ENCODE results near the gene HSD17B3. TPM values are rescaled to one million over a fixed set of nuclear protein-coding genes. Genes with fewer than 3 reads are reported as not detected.

Gene HSD17B3
- total RNA-seq, 2 donors from 2014 or later = 0.55 to 126 TPM

DNA sequence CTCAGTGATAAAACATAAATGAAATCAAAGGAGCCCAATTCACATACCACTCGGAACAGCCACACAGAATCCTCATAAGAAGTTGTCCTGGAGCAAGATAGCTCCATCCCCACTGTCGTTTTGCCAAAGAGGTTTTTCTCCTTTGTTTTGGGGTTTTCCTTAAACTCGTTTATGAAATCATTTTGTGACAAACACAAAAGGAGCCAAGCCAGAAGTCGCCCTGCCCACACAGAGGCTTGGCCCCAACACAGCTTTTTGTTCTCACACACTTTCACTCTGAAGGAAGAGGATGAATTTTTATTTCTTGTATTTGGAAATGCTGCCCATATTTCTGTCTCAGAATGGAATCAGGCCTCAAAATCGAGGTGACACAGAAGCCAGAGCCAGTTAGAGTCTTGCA, 113.4 kb downstream of the HSD17B3 start:
- no peaks in the 10 kb centered on the region for H3K9me3 ChIP-seq
- 17% methylated on average over 5 of the region's 5 CpGs for WGBS
- no peaks in the 10 kb centered on the region for H3K27me3 ChIP-seq (replicated peaks; ENCODE audit: insufficient read depth)
- no peak overlapping the region for H3K4me3 ChIP-seq
- H3K4me1 ChIP-seq (replicated peaks) = peaks cover 5% of the 10 kb centered on the region
- TF ChIP-seq POLR2AphosphoS5 (IDR thresholded peaks at IDR 0.05) (peak; percentile 27), POLR2A (IDR thresholded peaks at IDR 0.05) (no peak)
- H3K36me3 ChIP-seq = no peaks in the 10 kb centered on the region
- intact Hi-C loops (cut with DNase I) = no loop called here
- DNase-seq (ENCODE audit: low spot score) = no peak
- H3K27ac ChIP-seq = peak overlapping the region; percentile 51 to 62

DNA sequence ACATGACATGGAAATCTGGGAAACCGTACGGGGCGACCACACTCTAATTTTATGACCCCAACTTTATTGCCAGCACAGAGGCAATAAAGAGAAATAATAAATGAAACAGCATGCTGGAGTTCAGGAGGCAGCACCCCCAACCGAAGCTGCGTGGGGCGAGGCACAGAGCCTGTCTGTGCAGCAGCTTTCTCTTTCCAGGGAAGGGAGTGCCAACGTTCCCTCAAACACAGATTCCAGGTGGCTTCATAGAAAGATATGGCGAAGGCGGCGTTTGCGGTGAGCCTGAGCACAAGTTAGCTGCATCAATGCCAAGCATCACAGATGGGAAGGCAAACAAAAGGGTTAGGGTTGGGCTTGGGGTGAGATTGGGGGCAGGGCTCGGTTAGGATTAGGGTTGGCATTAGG, 114.8 kb downstream of the HSD17B3 start:
- H3K9me3 ChIP-seq = no peaks in the 10 kb centered on the region
- TF ChIP-seq POLR2AphosphoS5 (IDR thresholded peaks at IDR 0.05) (no peak), POLR2A (IDR thresholded peaks at IDR 0.05) (no peak)
- TF ChIP-seq, protein P1, sequence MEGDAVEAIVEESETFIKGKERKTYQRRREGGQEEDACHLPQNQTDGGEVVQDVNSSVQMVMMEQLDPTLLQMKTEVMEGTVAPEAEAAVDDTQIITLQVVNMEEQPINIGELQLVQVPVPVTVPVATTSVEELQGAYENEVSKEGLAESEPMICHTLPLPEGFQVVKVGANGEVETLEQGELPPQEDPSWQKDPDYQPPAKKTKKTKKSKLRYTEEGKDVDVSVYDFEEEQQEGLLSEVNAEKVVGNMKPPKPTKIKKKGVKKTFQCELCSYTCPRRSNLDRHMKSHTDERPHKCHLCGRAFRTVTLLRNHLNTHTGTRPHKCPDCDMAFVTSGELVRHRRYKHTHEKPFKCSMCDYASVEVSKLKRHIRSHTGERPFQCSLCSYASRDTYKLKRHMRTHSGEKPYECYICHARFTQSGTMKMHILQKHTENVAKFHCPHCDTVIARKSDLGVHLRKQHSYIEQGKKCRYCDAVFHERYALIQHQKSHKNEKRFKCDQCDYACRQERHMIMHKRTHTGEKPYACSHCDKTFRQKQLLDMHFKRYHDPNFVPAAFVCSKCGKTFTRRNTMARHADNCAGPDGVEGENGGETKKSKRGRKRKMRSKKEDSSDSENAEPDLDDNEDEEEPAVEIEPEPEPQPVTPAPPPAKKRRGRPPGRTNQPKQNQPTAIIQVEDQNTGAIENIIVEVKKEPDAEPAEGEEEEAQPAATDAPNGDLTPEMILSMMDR (IDR thresholded peaks at IDR 0.05) = no peak
- no peak overlapping the region for H3K4me3 ChIP-seq
- peak; percentile 53 for DNase-seq (ENCODE audit: low spot score)
- peaks cover 5% of the 10 kb centered on the region for H3K4me1 ChIP-seq (replicated peaks)
- no peaks in the 10 kb centered on the region for H3K36me3 ChIP-seq
- intact Hi-C loops (cut with DNase I) = no loop called here
- H3K27me3 ChIP-seq (replicated peaks; ENCODE audit: insufficient read depth) = no peaks in the 10 kb centered on the region
- 41% methylated on average over 12 of the region's 12 CpGs for WGBS
- peak overlapping the region; percentile 56 to 70 for H3K27ac ChIP-seq

DNA sequence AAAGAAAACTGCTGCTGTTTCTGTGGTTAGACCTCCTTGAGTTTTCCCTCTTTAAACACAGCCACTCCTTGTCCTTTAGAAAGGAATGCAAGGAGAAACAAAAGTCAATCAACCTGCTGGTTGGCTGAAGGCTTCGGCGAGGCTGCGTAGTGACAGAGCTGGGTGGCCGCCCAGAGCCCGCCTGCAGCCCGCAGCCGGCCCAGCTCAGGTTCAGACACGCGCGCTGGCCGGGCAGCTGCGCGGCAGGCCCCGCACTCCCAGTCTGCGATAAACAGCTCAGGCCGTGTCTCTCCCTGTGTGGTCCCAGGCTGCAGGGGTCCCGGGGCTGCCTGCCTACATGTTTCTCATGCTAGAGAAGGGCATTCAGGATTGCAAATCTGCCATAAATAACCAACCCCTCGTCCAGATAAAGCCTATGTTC, 115.4 kb downstream of the HSD17B3 start:
- Histone ChIP-seq H3K36me3 (no peaks in the 10 kb centered on the region), H3K4me3 (no peak overlapping the region), H3K27me3 (replicated peaks; ENCODE audit: insufficient read depth) (no peaks in the 10 kb centered on the region), H3K9me3 (no peaks in the 10 kb centered on the region), H3K4me1 (replicated peaks) (peaks cover 5% of the 10 kb centered on the region), H3K27ac (peak overlapping the region; percentile 56 to 70)
- 4% methylated on average over 17 of the region's 18 CpGs for WGBS
- peak; percentile 82 for DNase-seq (ENCODE audit: low spot score)
- intact Hi-C loops (cut with DNase I) = no loop called here
- peak; percentile 67 for TF ChIP-seq POLR2AphosphoS5 (IDR thresholded peaks at IDR 0.05)
- TF ChIP-seq, protein P1 (IDR thresholded peaks at IDR 0.05) = no peak

DNA sequence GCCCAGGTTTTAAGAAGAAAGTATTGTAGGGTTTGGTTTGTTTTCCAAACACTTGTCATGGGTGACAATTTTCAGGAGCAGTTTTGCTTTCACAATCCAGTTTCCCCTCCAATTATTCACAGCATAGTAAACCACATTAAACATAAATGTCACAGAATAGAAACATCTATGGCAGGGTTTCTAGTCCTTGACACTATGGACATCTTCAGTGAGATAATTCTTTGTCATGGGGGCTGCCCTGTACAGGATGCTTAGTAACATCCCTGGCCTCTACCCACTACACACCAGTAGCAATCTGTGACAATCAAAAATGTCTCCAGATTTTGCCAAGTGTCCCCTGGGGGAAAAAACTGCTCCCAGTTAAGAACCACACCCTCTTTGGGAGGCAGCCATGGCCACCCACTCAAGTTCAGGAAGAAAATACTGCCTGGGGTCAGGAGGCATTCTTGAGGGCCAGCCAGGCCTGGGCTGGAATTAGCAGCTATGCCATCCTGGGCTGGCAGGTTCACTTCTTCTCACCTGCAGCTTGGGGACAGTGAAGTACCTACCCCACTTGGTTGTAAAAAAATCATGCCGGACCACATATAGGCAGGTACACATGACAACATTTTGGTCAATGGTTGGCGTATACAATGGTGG, 116.3 kb downstream of the HSD17B3 start:
- intact Hi-C loops (cut with DNase I) = no loop called here
- H3K27me3 ChIP-seq (replicated peaks; ENCODE audit: insufficient read depth) = no peaks in the 10 kb centered on the region
- H3K4me3 ChIP-seq = no peak overlapping the region
- H3K4me1 ChIP-seq (replicated peaks) = peaks cover 5% of the 10 kb centered on the region
- no peak for TF ChIP-seq POLR2A (IDR thresholded peaks at IDR 0.05)
- TF ChIP-seq POLR2AphosphoS5 (IDR thresholded peaks at IDR 0.05) = no peak
- TF ChIP-seq, protein P1 (IDR thresholded peaks at IDR 0.05) = no peak
- H3K9me3 ChIP-seq = no peaks in the 10 kb centered on the region
- no peak for DNase-seq (ENCODE audit: low spot score)
- H3K27ac ChIP-seq = peak overlapping the region; percentile 56 to 70
- H3K36me3 ChIP-seq = no peaks in the 10 kb centered on the region
- WGBS = 71% methylated on average over 2 of the region's 2 CpGs

Small RNA genes within 50 kb of the gene (small RNA-seq; reads per million reads assigned to genes)
- gene RNU6-1160P = 0 reads per million in 2 donors

Other genes with a start within 250 kb of the HSD17B3 start
- 10 to 100 TPM; 27.4 to 29.7 TPM for gene SLC35D2, start 81.5 kb upstream of the HSD17B3 start, total RNA-seq
- gene ZNF367, start 116.2 kb upstream of the HSD17B3 start, total RNA-seq = 1 to 10 TPM; 2.9 to 5.5 TPM
- 10 to 100 TPM; 13.5 to 24.3 TPM for gene HABP4, start 148.0 kb upstream of the HSD17B3 start, total RNA-seq